Measurements from ENCODE around the gene BBS12.

The BBS12 gene

GRCh38 chr4:122744229-122744628 is 11.7 kb downstream of the BBS12 start:
- no peak overlapping the region for H3K4me3 ChIP-seq (ENCODE audit: low read length)
- no peak for TF ChIP-seq CTCF (IDR thresholded peaks at IDR 0.05; ENCODE audit: insufficient read depth, low read depth, low read length, missing control alignments)
- DNase-seq (ENCODE audit: low read depth): no peak

GRCh38 chr4:122746485-122746965 is 14.0 kb downstream of the BBS12 start:
- H3K4me3 ChIP-seq (ENCODE audit: low read length): no peak overlapping the region
- no peak for TF ChIP-seq CTCF (IDR thresholded peaks at IDR 0.05; ENCODE audit: insufficient read depth, low read depth, low read length, missing control alignments)
- no peak for DNase-seq (ENCODE audit: low read depth)

- no peak for TF ChIP-seq CTCF (IDR thresholded peaks at IDR 0.05; ENCODE audit: insufficient read depth, low read depth, low read length, missing control alignments)
- no peak overlapping the region for H3K4me3 ChIP-seq (ENCODE audit: low read length)
- no peak for DNase-seq (ENCODE audit: low read depth)
Measured at GRCh38 chr4:122747068-122747467, 14.6 kb downstream of the BBS12 start.

GRCh38 chr4:122747883-122748282 is 15.4 kb downstream of the BBS12 start:
- peak; percentile 57 for DNase-seq (ENCODE audit: low read depth)
- no peak for TF ChIP-seq CTCF (IDR thresholded peaks at IDR 0.05; ENCODE audit: insufficient read depth, low read depth, low read length, missing control alignments)
- no peak overlapping the region for H3K4me3 ChIP-seq (ENCODE audit: low read length)

GRCh38 chr4:122749704-122750454 is 17.4 kb downstream of the BBS12 start:
- no peak overlapping the region for H3K4me3 ChIP-seq (ENCODE audit: low read length)
- TF ChIP-seq CTCF (IDR thresholded peaks at IDR 0.05; ENCODE audit: insufficient read depth, low read depth, low read length, missing control alignments): no peak
- DNase-seq (ENCODE audit: low read depth): no peak

GRCh38 chr4:122755675-122756074 is 23.2 kb downstream of the BBS12 start:
- DNase-seq (ENCODE audit: low read depth): peak; percentile 25
- no peak for TF ChIP-seq CTCF (IDR thresholded peaks at IDR 0.05; ENCODE audit: insufficient read depth, low read depth, low read length, missing control alignments)
- no peak overlapping the region for H3K4me3 ChIP-seq (ENCODE audit: low read length)

GRCh38 chr4:122758033-122758432 is 25.5 kb downstream of the BBS12 start:
- peak; percentile 61 for TF ChIP-seq CTCF (IDR thresholded peaks at IDR 0.05; ENCODE audit: insufficient read depth, low read depth, low read length, missing control alignments)
- peak; percentile 35 for DNase-seq (ENCODE audit: low read depth)

More at GRCh38 chr4:122758033-122758432, 25.5 kb downstream of the BBS12 start:
- no peak overlapping the region for H3K4me3 ChIP-seq (ENCODE audit: low read length)

Measured in epithelial cell of esophagus (primary cell).